GM10847 (cell line): Measurements from ENCODE around the gene GPRC5B.

Experiments used
- POLR2A ChIP-seq: IDR thresholded peaks from 2 replicates; pipeline ENCODE4 v1.6.1; 2011; ENCODE audit not compliant: insufficient read length; ENCODE audit errors: extremely low read depth

GPRC5B gene

DNA sequence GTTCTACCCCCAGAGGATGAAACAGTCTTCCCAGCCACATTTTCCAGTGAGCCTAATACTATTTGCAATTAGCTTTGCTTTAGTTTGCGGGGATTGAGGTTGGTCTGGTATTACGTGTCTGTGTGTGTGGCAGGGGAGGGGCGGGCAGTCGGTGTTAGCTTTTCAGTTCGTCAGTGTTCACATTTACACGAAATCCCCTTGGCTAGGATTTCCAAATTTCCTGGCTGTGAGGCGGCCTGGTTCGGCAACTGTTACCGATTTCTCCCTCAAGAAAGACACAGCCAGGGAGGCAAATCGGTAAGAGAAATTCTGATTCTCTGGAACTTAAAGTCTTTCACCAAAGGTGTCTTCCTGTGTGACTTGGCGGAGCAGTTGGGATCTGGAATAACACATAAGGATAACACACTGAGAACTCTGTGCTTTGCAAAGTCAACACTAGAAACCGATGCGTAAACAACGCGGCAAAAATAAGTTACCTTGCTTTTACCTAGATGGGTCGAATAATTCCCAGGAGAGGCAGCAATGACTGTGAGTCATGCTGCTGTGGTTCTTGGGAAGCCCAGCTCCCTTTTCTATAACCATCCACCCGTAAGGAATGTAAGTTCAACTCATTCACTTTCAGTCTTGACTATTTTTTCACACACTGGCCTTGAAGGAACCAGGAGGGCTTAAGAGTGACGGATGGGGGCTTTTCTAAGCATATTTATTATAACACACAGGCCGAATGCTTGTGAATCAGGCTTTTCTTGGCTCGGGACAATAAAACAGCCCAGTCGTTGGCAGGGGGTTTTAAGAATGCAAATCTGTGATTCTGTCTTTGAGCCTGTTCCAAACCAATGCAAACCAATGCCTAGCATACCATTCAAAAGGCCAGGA, 24.2 kb downstream of the GPRC5B start:
- TF ChIP-seq POLR2A, result no peak

DNA sequence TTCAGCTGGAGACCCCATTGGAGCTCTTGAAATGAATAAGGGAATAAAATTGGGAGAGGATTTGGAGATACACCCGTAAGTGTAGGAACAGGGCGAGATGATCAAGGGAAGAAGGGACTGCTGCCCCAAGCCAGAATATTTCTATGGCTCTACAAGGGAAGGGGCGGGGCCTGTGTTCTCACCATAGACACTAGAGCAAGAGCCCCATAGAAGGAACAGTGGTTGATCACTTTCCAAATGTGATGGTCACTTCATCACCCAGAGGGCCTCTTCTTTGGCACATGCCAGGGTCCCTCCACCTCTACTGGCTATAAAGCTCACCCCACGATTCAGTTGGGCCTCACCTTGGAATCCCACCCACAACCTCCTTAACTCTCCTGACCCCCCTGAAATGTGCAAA, 25.0 kb downstream of the GPRC5B start:
- TF ChIP-seq POLR2A, result no peak

DNA sequence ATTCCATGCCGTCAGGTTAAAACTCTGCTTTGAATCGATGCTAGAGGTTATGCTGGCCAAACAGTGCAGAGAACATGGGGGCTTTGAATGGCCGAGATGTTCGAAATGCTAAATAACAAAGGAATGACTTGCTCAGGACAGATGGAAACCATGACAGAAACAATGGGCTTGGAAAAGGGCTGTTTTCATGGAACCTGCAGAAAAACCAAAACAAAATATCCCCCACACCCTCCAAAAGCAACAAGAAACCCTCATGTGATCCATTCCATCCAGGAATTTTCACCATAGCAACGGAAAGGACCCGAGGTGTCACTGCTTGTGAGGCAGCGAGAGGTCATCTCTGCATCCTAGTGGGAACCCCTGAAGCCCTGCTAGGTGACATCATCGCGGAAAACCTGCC, 25.5 kb downstream of the GPRC5B start:
- no peak for TF ChIP-seq POLR2A

DNA sequence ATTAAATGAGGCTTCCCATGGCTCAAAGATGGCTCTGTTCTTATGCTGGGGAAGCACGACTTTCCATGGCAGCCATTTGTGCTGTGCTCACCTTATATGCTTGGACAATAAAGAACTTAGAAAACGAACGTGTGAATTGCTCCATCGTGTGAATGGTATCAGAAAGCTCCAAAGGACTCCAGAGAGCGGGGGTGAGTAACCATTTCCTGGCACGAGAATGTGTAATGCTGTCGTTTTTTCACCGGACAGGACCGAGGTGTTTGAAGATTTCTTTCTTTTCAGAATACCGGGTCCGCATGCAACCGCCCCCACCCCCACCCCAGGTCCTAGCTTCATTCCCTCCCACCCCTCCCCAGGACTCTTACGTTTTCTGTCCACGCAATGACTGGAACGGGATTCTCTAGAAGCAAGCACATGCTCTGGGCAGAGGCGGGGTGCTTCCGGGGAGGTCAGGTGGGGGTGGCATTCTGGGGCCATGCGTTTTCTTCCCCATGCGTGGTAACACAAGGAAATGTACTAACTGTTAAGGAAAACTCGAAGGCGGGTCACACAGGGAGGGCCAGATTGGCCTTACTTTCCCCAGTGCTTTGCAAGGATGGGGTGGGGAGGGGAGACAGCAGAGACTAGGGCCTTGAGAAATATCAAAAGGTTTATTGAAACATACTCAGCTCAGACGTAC, 26.2 kb downstream of the GPRC5B start:
- no peak for TF ChIP-seq POLR2A

DNA sequence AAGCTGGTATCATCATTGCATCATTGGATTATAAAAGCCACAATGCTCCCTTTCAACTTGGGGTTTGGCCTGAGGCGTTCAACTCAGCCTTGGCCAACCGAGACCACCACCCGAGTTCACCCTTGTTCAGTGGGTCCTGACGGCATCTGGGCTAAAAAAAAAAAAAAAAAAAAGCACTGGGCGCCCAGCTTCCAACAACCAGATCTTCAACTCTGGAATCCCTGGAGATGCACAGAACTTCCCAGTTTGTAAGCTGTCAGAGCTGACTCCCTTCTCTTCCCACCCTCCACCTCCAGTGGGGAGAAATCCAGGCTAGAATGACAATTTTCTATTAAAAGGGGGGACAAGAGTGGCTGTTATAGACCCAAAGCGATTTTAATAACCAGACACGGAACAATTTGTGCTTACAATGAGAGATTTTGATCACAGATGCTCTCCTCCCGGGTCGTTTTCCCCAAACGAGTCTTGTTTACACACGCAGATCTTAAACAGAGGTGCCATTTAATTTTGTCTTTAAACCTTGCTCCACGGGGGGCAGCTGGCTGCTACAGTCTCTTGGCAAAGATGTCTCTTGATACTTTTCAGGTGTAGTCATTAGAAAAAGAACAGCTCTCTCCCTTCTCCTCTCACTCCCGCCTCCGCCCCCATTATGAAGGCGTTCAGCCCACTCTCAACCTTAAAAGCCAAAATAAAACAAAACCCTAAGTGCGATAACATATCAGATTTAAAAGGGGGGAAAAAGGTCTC, 26.9 kb downstream of the GPRC5B start:
- TF ChIP-seq POLR2A, result no peak

DNA sequence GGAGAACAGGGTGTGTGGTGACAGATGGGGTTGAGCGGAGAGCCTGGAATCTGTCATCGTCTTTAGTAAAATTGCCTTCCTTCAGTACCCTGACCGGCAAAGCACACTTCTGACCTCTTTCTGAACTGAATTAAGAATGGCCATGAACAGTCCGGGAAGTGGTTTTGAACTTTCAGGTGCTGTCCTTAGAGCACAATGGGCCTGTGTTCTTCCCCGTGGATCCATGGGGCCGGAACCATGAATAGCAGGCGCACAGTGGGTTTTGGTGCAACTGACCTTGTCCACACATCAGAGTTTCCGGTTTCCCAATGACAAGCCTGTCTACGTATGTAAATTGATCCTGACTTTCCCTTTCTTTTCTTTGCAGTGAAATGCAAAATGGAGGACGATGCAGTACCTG, 28.5 kb downstream of the GPRC5B start:
- no peak for TF ChIP-seq POLR2A

DNA sequence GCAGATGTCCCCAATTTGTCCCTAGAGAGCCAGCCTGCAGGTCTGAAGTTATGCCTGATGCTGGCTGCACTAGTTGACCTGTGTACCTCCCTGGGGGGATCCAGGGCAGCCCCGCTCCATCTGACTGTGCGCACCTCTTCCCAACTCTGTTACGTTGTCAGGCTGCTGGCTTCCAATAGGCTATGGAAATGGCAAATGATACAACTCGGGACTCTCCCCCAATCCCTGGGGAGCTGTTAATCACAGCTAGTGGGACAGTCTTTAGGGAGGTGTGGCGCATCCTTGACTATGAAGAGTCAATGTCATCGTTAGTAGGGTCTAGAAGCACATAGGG, 30.1 kb downstream of the GPRC5B start:
- no peak for TF ChIP-seq POLR2A

DNA sequence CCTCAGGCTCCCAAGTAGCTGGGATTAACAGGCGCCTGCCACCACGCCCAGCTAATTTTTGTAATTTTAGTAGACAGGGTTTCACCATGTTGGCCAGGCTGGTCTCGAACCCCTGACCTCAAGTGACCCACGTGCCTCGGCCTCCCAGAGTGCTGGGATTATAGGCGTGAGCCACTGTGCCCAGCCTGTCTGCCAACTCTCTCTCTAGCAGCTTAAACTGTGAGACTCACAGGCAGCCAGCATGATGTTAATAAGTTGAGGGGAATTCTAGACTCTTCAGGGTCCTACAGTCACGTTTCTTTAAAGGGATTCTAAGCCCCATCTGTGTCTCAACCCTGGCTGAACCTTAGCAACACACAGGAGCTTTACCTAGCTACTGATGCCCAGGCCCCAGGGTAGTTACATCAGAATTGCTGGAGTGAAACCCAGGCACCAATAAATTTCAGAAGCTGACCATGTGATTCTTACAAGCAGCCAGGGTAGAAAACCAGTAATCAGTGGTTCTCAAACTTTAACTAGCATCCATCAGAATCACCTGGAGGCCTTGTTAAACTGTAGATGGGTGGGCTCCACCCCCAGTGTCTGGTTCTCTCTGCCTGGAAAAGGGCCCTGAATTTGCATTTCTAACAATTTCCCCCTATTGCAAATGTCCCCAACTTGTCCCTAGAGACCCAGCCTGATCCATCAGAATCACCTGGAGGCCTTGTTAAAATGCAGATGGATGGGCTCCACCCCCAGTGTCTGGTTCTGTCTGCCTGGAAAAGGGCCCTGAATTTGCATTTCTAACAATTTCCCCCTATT, 30.7 kb downstream of the GPRC5B start:
- TF ChIP-seq POLR2A, result no peak

DNA sequence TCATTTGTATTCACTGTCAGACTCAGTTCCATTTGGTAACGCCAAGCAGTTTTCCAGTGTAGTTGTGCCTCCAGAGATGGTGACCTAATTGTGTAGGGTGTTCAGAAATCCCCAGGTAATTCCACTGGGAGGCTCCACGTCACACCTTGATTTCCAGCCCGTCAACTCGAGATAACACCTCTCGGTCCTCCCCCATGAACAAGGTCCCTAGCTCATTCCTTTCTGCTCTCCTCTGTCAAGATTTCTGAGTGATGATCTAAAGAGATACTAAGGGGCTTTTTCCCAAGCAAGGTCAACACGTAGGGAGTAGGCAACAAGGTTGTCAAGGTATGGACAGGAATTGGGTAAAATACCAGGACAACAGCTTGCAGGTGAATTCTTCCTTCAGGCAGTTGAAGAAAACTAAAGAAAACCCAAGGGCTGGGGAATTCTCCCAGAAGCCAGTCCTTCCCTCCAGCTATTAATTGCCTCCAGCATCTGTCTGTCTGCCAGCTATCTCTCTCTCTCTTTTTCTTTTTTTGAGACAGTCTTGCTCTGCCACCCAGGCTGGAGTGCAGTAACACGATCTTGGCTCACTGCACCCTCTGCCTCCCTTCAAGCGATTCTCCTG, 31.4 kb downstream of the GPRC5B start:
- TF ChIP-seq POLR2A, result no peak

DNA sequence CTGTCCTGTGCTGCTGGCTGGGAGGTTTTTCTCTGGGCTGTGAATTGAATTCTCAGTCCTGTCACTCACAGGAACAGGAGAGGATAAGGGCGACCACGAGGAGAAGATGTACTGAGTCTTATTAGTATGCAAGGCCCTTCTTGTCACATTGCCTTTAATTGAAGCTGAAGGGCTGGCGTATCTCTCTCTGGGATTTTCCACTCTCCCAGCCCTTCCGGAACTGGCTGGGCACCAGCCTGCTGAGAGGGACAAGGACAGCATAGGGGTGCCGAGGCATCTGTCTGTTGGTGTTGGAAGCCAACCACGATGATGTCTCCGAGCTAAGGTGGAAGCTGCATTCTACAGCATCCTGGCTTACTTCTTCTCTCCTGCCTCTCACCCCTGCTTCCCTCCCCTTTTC, 33.2 kb downstream of the GPRC5B start:
- no peak for TF ChIP-seq POLR2A

DNA sequence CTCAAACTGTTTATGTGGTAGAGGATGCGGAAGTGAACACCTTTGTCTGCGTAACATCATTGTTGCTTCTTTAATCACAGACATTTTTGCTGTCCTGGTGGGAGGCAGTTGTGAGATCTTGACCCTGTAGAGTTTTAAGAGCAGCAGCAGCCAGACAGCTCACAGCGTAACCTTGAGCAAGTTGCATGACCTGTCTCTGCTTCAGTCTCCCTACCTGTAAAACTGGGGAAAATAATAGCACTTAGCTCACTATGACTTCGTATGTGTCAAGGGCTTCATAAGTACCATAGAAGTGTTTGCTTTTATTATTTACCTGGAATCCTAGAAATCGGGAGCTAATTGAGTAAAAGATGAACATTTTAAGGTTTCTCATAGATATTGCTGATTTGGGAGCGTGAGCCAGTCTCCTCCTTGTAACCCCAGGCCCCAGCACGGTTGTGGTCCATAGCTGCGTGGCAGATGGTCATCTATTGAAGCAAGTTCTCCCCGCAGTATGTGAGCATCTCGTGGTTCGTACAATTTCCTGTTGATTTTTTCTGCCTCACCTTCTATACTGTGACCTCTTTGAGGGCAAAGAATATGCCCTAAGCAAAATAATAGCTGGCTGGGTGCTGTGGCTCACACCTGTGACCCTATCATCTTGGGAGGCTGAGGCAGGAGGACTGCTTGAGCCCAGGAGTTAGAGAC, 34.4 kb downstream of the GPRC5B start:
- TF ChIP-seq POLR2A, result no peak

DNA sequence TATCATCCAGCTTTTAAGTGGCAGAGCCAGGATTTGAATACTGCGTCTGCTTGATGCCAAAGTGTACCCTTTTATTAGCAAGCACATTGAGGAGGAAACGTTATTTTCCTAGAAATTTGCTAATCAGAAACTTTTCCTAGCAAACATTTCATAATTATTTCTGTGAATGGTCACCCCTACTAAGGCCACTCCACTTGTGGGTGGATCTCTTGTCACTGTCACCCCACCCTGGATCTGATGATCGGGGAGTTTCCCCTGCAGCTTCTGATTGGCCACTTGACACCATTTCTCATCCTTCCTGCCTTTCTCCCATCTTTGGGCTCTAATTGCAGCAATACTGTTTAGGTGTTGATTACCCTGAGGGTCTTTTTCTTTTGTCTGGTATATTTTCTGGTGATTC, 35.9 kb downstream of the GPRC5B start:
- no peak for TF ChIP-seq POLR2A

DNA sequence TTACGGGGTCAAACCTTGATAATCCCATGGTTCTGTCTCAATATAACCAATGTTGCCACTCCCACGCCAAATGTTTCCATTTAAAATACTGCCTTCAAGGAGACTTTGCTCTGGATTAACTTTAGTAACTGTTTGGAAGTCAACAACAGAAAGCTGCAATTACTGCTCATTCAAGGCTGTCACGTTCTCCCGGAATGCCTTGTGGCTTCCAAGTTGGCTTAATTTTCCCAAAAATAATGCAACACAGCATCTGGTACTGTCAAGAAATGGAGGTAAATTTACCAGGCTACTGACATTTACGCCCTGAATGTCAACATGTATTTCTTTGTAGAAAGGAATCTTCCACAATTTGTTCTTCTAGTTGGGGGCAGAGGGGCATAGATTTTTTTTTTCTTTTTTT, 38.2 kb downstream of the GPRC5B start:
- TF ChIP-seq POLR2A, result no peak

DNA sequence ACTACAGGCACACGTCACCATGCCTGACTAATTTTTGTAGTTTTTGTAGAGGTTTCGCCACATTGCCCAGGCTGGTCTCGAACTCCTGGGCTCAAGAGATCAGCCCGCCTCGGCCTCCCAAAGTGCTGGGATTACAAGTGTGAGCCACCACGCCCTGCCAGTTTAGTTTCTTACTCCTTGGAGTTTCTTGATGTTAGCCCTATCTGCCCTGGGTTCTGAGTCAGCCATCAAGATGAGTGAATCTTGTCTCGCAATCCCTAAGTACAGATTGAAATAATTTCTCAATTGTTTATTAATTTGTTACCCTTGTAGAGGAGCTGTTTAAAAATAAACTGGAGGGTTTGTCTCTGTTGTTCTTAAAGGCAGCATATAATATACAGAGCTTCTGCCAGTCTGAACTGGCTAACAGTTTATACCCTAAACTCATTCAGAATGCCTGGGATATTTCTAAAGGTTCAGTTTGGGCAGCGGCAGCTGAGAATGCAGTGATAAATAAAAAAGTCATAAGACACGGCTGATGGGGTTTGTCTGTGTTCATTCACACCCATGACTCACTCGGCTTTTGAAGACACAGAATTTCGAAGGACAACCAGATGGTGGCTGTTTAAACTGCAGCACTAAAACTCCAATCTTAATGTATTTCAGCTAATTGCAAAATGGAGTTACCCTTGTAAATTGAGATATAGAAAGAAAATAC, 39.6 kb downstream of the GPRC5B start:
- no peak for TF ChIP-seq POLR2A
